Fibroblast of lung (primary cell): ENCODE measurements around the gene STRA8. TPM values are rescaled to one million over a fixed set of nuclear protein-coding genes. Genes with fewer than 3 reads are reported as not detected.
A peak's percentile ranks its signal among the peaks of the same experiment; 100 is the strongest.

Experiments used
- DNase-seq, 2 donors: peaks; one replicate each; pipeline versions ENCODE4 v3.0.0 to v3.0.0-alpha.2; 2010; ENCODE audit warnings: low read depth in 2 of 2
- H2AFZ ChIP-seq: 2 replicates; pipeline ENCODE4 v1.5.1; 2012; ENCODE audit warnings: low read length, control low read depth, inconsistent platforms
- H3K27ac ChIP-seq: 2 replicates; pipeline ENCODE4 v1.5.1; 2011; ENCODE audit warnings: low read length, control low read depth; ENCODE audit not compliant: insufficient read depth
- H3K27me3 ChIP-seq: 2 replicates; pipeline ENCODE4 v1.5.1; 2011; ENCODE audit warnings: mild to moderate bottlenecking, low read length; ENCODE audit not compliant: control insufficient read depth, insufficient read depth
- H3K36me3 ChIP-seq: 2 replicates; pipeline ENCODE4 v1.5.1; 2011; ENCODE audit warnings: low read length; ENCODE audit not compliant: control insufficient read depth, insufficient read depth
- H3K4me1 ChIP-seq: 2 replicates; pipeline ENCODE4 v1.5.1; 2011; ENCODE audit warnings: low read length; ENCODE audit not compliant: control insufficient read depth, insufficient read depth; ENCODE audit errors: extremely low read depth
- H3K4me2 ChIP-seq: 2 replicates; pipeline ENCODE4 v1.5.1; 2011; ENCODE audit warnings: low read length, control low read depth; ENCODE audit not compliant: insufficient read depth; ENCODE audit errors: extremely low read depth
- H3K4me3 ChIP-seq, 4 experiments: fragments of 200-600 bp in 1 of 4; sonication (generic) in 1 of 4; replicated peaks in 1 of 4; 2 replicates each; pipeline ENCODE4 v1.5.1; 2011 to 2016; ENCODE audit warnings: low read length in 4 of 4, low read depth in 3 of 4, mild to moderate bottlenecking in 3 of 4, control low read depth in 2 of 4, inconsistent platforms in 1 of 4, mixed read lengths in 1 of 4; ENCODE audit not compliant: insufficient read depth in 1 of 4; ENCODE audit errors: control extremely low read depth in 1 of 4
- H3K79me2 ChIP-seq: 2 replicates; pipeline ENCODE4 v1.5.1; 2012; ENCODE audit warnings: mild to moderate bottlenecking, low read length, inconsistent platforms; ENCODE audit not compliant: control insufficient read depth, insufficient read depth
- H3K9ac ChIP-seq: 2 replicates; pipeline ENCODE4 v1.5.1; 2011; ENCODE audit warnings: mild to moderate bottlenecking, low read length, control low read depth; ENCODE audit not compliant: insufficient read depth
- H3K9me3 ChIP-seq: 2 replicates; pipeline ENCODE4 v1.5.1; 2012; ENCODE audit warnings: low read depth, low read length; ENCODE audit not compliant: control insufficient read depth, insufficient read depth
- H4K20me1 ChIP-seq: 2 replicates; pipeline ENCODE4 v1.5.1; 2011; ENCODE audit warnings: low read length; ENCODE audit not compliant: control insufficient read depth, insufficient read depth; ENCODE audit errors: extremely low read depth
- EZH2 ChIP-seq: IDR thresholded peaks from 2 replicates; pipeline ENCODE4 v1.5.1; 2012; ENCODE audit warnings: low read length, control low read depth, mild to moderate bottlenecking; ENCODE audit errors: missing control alignments
- polyA plus RNA-seq, 2 donors: library from polyadenylated mRNA; depleted of rRNA in 1 of 2; stranded (reverse) in 1 of 2; unstranded in 1 of 2; fragments of >200 nt; gene quantifications; 2 replicates each; pipeline ENCODE4 v1.2.1, GENCODE V29; 2011 to 2012; ENCODE audit warnings: missing spikeins in 1 of 2
- total RNA-seq: library from RNA; depleted of rRNA; stranded (reverse); fragments of >200 nt; gene quantifications from 2 replicates; pipeline ENCODE4 v1.2.1, GENCODE V29; 2014
- TF ChIP-seq, protein P1 (sequence below), 2 donors: IDR thresholded peaks in 1 of 2; conservative IDR thresholded peaks in 1 of 2; 1 replicate in 1 of 2; 2 replicates in 1 of 2; pipeline ENCODE4 v1.5.1; 2011 to 2012; ENCODE audit warnings: low read length in 2 of 2, control low read depth in 1 of 2, inconsistent platforms in 1 of 2, low read depth in 1 of 2, mild to moderate bottlenecking in 1 of 2

STRA8 gene
- total and polyA plus RNA-seq, 2 donors (not counting 1 experiment from before 2014, with no cell fraction given) = not detected

DNA sequence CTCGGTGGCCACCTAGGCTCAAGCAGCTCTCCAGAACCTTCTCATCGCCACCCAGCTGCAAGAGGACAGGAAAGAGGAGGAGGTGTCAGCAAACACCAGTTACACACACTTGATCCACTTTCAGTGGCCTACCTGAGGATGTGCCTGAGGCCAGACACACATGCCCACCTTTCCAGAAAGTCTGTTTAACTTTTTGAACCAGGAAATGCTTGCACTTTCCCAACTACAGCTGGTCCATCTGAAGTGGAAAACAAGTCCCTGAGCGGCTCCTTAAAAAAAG lies 47.4 kb upstream of the STRA8 start:
- Histone ChIP-seq H3K4me1 (no peaks in the 10 kb centered on the region), H3K9ac (no peak overlapping the region), H3K9me3 (peaks cover 2% of the 10 kb centered on the region), H3K36me3 (peaks cover 18% of the 10 kb centered on the region), H4K20me1 (no peaks in the 10 kb centered on the region), H2AFZ (no peak overlapping the region), H3K79me2 (no peaks in the 10 kb centered on the region), H3K27ac (no peak overlapping the region), H3K27me3 (no peaks in the 10 kb centered on the region), H3K4me2 (no peak overlapping the region), H3K4me3 (no peak overlapping the region)
- TF ChIP-seq, protein P1, sequence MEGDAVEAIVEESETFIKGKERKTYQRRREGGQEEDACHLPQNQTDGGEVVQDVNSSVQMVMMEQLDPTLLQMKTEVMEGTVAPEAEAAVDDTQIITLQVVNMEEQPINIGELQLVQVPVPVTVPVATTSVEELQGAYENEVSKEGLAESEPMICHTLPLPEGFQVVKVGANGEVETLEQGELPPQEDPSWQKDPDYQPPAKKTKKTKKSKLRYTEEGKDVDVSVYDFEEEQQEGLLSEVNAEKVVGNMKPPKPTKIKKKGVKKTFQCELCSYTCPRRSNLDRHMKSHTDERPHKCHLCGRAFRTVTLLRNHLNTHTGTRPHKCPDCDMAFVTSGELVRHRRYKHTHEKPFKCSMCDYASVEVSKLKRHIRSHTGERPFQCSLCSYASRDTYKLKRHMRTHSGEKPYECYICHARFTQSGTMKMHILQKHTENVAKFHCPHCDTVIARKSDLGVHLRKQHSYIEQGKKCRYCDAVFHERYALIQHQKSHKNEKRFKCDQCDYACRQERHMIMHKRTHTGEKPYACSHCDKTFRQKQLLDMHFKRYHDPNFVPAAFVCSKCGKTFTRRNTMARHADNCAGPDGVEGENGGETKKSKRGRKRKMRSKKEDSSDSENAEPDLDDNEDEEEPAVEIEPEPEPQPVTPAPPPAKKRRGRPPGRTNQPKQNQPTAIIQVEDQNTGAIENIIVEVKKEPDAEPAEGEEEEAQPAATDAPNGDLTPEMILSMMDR (conservative IDR thresholded peaks at IDR 0.05 in 1 of 2, IDR thresholded peaks at IDR 0.05 in 1 of 2; ENCODE audit: low read depth in 1 of 2, low read length in 2 of 2) = no peak
- no peak for TF ChIP-seq EZH2
- no peak for DNase-seq

DNA sequence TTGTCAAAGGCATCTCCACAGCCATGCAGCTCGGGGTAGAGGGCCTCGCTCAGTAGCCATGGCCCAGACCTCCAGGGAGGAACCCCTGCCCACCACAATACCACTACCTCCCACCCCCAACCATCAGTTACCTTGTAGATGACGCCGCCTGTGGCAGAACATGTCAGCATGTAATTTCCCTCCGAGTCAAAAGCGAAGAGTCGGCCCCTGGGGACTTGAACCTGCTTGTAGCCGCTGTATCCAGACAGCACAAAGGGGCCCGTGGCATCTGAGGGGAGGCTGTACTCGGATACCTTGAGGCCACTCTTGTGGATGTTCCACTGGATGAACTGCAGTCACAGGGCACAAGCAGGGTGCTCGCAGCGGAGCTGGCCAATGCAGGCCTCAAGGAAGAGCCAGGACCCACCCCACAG lies 46.8 kb upstream of the STRA8 start:
- H3K9ac ChIP-seq = no peak overlapping the region
- H4K20me1 ChIP-seq = no peaks in the 10 kb centered on the region
- H3K79me2 ChIP-seq = no peaks in the 10 kb centered on the region
- no peaks in the 10 kb centered on the region for H3K27me3 ChIP-seq
- H3K27ac ChIP-seq = no peak overlapping the region
- no peak for DNase-seq
- H3K36me3 ChIP-seq = peaks cover 18% of the 10 kb centered on the region
- H3K9me3 ChIP-seq = no peaks in the 10 kb centered on the region
- no peak overlapping the region for H3K4me2 ChIP-seq
- TF ChIP-seq EZH2 = no peak
- TF ChIP-seq, protein P1 (conservative IDR thresholded peaks at IDR 0.05 in 1 of 2, IDR thresholded peaks at IDR 0.05 in 1 of 2; ENCODE audit: low read depth in 1 of 2, low read length in 2 of 2) = no peak
- H3K4me3 ChIP-seq = no peak overlapping the region
- H2AFZ ChIP-seq = no peak overlapping the region
- H3K4me1 ChIP-seq = no peaks in the 10 kb centered on the region

DNA sequence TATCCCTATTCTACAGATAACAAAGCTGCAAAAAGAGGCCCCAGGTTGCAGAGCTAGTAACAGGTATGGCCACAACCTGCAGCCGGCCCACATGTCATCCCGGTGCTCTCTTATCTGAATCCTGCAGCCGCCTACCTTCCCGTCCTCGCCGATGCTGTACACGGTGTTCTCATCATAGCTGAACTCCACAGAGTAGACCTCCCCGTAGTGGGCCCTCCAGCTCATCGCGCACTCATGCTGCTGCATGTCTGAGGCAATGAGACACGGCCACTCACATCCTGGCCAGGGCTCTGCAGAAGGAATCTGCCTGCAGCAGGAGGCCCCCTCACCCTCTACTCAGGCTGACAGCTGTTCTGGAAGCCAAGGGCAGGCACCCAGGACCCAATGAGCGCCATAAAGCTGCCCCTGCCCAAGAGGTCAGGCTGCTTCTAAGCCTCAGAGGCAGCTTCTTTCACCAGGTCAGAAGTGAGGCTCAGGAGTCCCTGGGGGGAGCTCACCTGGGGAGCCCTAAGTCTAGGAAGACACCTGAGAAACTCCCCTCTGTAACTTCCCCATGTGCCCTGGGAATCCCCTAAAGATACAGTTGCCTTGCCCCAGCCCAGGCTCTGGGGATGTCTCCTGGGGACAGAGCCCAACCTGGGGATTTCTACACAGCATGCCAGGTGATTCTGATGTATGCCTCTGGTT lies 45.2 kb upstream of the STRA8 start:
- Histone ChIP-seq H3K27me3 (no peaks in the 10 kb centered on the region), H3K27ac (no peak overlapping the region), H4K20me1 (no peaks in the 10 kb centered on the region), H2AFZ (no peak overlapping the region), H3K4me1 (peaks cover 4% of the 10 kb centered on the region), H3K36me3 (peaks cover 17% of the 10 kb centered on the region), H3K4me2 (no peak overlapping the region), H3K9me3 (no peaks in the 10 kb centered on the region), H3K4me3 (no peak overlapping the region), H3K79me2 (no peaks in the 10 kb centered on the region), H3K9ac (no peak overlapping the region)
- TF ChIP-seq, protein P1 (conservative IDR thresholded peaks at IDR 0.05 in 1 of 2, IDR thresholded peaks at IDR 0.05 in 1 of 2; ENCODE audit: low read depth in 1 of 2, low read length in 2 of 2) = no peak
- no peak for TF ChIP-seq EZH2
- DNase-seq = peak in 1 of 2 donors; percentile 24
